Stomach (tissue), 9 donors: ENCODE measurements around the gene FFAR1. TPM values are rescaled to one million over a fixed set of nuclear protein-coding genes. Genes with fewer than 3 reads are reported as not detected.

Experiments used
- DNase-seq, 2 donors: peaks; one replicate each; pipeline versions ENCODE4 v3.0.0 to v3.0.0-alpha.2; 2013 to 2019
- H3K27ac ChIP-seq, 5 donors: fragments of 200-600 bp in 4 of 5; sonication (generic) in 4 of 5; one replicate each; pipeline ENCODE4 v1.5.1; 2013 to 2019; ENCODE audit warnings: mild to moderate bottlenecking in 1 of 5, moderate library complexity in 1 of 5
- H3K27me3 ChIP-seq, 3 donors: fragments of 200-600 bp; sonication (generic); one replicate each; pipeline ENCODE4 v1.5.1; 2017 to 2019; ENCODE audit warnings: mixed run types in 1 of 3
- H3K36me3 ChIP-seq, 4 donors: fragments of 200-600 bp; sonication (generic); 1 replicate in 3 of 4; 2 replicates in 1 of 4; pipeline ENCODE4 v1.5.1; 2016 to 2019
- H3K4me1 ChIP-seq, 4 donors: fragments of 200-600 bp; sonication (generic); one replicate each; pipeline ENCODE4 v1.5.1; 2016 to 2019
- H3K4me3 ChIP-seq, 4 donors: fragments of 200-600 bp; sonication (generic) in 3 of 4; one replicate each; pipeline ENCODE4 v1.5.1; 2016 to 2019; ENCODE audit warnings: mild to moderate bottlenecking in 1 of 4
- H3K9me3 ChIP-seq, 4 donors: fragments of 200-600 bp; sonication (generic); one replicate each; pipeline ENCODE4 v1.5.1; 2016 to 2019
- EP300 ChIP-seq: sonication (generic); formaldehyde crosslinking; IDR thresholded peaks from one replicate; pipeline ENCODE4 v1.6.1; 2017; ENCODE audit warnings: antibody characterized with exemption
- POLR2A ChIP-seq, 4 donors: fragments of 450-650 bp; IDR thresholded peaks; one replicate each; pipeline ENCODE4 v1.6.1; 2016; ENCODE audit warnings: antibody characterized with exemption in 4 of 4, control low read depth in 2 of 4, mild to moderate bottlenecking in 1 of 4, moderate library complexity in 1 of 4
- POLR2AphosphoS5 ChIP-seq, 3 donors: sonication (generic); formaldehyde crosslinking; IDR thresholded peaks; one replicate each; pipeline ENCODE4 v1.6.1; 2016; ENCODE audit warnings: antibody characterized with exemption in 3 of 3
- WGBS, 5 donors: extraction: QIAGEN DNeasy Blood & Tissue Kit in 3 of 5; methylation state at CpG; one replicate each; pipeline versions ENCODE4 v1.1.5 to v1.1.7; 2013 to 2018; 5-methylcytosine and 5-hydroxymethylcytosine counted together
- intact Hi-C: fragments of 100-400 bp; cut with DNase I; formaldehyde crosslinking; loops from one replicate; pipeline ENCODE4 v1.15.1; 2023; ENCODE audit warnings: low total_unique reads
- polyA plus RNA-seq, 3 donors: library from polyadenylated mRNA; stranded (reverse); fragments of 200-250 nt; gene quantifications; one replicate each; pipeline ENCODE4 v1.2.3, GENCODE V29; 2013
- total RNA-seq, 5 donors: library from RNA; depleted of rRNA; stranded (reverse); fragments of >200 nt; gene quantifications; one replicate each; pipeline versions ENCODE4 v1.1.0 to v1.2.3, GENCODE V29; 2014 to 2016
- TF ChIP-seq, protein P1 (sequence below), 7 experiments: fragments of 450-650 bp in 4 of 7; fragments of 200-600 bp in 3 of 7; sonication (generic) in 3 of 7; IDR thresholded peaks; one replicate each; pipeline ENCODE4 v1.5.1; 2016 to 2019; ENCODE audit warnings: antibody characterized with exemption in 7 of 7, control low read depth in 2 of 7, mild to moderate bottlenecking in 1 of 7
- donor health status: healthy with polysubstance abuse.
- donor health status: Bipolar disorder and iron deficiency.
- donor health status: healthy.

FFAR1 gene
- total and polyA plus RNA-seq, 8 donors: 0.18 TPM; not detected in 7

DNA sequence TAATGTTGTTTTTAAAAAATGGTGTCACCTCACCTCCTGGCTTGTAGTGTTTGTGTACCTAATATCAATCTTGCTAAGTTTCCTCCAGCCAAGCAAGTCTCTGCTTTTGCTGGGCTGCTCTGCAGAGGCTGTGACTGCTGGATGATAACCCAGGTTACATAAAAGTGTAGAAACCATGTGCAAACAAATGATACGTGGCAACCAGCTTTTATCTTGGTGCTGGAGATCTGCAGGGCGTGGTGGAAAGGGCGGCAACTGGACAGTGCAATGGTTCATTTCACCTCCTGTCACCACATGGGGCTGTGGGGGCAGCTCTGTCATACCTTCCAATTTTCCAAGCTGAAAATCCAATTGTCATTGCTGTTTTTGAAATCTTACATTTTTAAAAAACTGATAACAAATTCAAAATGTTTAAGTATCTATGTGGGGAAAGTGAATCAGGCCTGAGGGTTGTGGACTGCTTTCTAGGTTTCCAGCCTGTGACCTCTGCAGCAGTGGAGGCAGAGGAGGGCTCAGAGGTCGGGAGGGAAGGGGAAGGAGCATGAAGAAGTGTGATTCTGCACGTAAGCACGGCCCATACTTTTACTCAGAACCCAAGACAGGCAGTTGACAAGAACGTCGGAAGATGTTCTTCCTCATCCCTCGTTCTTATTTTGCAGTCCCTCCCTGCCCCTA, 32.9 kb downstream of the FFAR1 start:
- Histone ChIP-seq H3K4me3 (no peak overlapping the region), H3K4me1 (peaks cover 0 to 16% (median 11%) of the 10 kb centered on the region in 4 donors), H3K9me3 (peaks cover 0 to 5% (median 0%) of the 10 kb centered on the region in 4 donors), H3K36me3 (no peaks in the 10 kb centered on the region), H3K27ac (no peak overlapping the region), H3K27me3 (no peaks in the 10 kb centered on the region)
- TF ChIP-seq EP300 (no peak), POLR2AphosphoS5 (IDR thresholded peaks at IDR 0.05) (peak in 1 of 3 donors; percentile 26)
- TF ChIP-seq, protein P1, sequence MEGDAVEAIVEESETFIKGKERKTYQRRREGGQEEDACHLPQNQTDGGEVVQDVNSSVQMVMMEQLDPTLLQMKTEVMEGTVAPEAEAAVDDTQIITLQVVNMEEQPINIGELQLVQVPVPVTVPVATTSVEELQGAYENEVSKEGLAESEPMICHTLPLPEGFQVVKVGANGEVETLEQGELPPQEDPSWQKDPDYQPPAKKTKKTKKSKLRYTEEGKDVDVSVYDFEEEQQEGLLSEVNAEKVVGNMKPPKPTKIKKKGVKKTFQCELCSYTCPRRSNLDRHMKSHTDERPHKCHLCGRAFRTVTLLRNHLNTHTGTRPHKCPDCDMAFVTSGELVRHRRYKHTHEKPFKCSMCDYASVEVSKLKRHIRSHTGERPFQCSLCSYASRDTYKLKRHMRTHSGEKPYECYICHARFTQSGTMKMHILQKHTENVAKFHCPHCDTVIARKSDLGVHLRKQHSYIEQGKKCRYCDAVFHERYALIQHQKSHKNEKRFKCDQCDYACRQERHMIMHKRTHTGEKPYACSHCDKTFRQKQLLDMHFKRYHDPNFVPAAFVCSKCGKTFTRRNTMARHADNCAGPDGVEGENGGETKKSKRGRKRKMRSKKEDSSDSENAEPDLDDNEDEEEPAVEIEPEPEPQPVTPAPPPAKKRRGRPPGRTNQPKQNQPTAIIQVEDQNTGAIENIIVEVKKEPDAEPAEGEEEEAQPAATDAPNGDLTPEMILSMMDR (IDR thresholded peaks at IDR 0.05): no peak
- 48 to 61% (median 57%) methylated on average over 9 of the region's 9 CpGs for WGBS, 5 donors
- intact Hi-C loops: no loop called here
- peak; percentile 35 to 81 for DNase-seq

DNA sequence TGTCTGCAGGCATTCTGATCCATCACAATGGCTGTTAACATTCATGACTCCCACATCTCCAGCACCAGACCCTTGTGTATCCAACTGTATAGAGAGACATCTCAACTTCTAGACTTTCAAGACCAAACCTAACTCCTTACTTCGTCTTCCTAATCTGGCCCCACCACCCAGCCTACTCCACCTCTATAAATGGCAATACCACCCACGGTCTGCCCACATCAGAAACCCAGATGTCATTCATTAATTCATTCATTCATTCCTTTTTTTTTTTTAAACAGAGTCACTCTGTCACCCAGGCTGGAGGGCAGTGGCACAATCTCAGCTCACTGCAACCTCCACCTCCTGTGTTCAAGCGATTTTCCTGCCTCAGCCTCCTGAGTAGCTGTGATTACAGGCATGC, 33.6 kb downstream of the FFAR1 start:
- H3K36me3 ChIP-seq: no peaks in the 10 kb centered on the region
- H3K4me1 ChIP-seq: peaks cover 0 to 16% (median 11%) of the 10 kb centered on the region in 4 donors
- no peaks in the 10 kb centered on the region for H3K27me3 ChIP-seq
- H3K4me3 ChIP-seq: no peak overlapping the region
- WGBS, 5 donors: 58 to 84% (median 80%) methylated on average over 3 of the region's 3 CpGs
- TF ChIP-seq, protein P1 (IDR thresholded peaks at IDR 0.05): no peak
- no peak for TF ChIP-seq EP300
- no peak for TF ChIP-seq POLR2A (IDR thresholded peaks at IDR 0.05)
- TF ChIP-seq POLR2AphosphoS5 (IDR thresholded peaks at IDR 0.05): no peak
- H3K27ac ChIP-seq: no peak overlapping the region
- H3K9me3 ChIP-seq: peaks cover 0 to 12% (median 0%) of the 10 kb centered on the region in 4 donors
- intact Hi-C loops: no loop called here
- DNase-seq: no peak

DNA sequence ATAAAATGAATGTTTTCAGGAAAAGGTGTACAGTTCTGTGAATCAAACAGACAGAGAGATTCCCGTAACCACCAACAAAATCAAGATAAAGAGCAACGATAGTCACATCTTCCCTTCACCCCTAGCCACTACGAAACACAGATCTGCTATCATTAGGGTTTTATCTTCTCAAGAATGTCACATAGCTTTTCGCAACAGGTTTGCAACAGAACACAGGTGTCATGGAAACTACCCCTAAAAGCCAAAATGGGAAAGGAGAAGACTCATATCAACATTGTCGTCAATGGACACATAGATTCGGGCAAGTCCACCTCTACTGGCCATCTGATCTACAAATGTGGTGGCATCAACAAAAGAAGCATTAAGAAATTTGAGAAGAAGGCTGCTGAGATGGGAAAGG, 34.2 kb downstream of the FFAR1 start:
- H3K27me3 ChIP-seq: no peaks in the 10 kb centered on the region
- peaks cover 0 to 16% (median 11%) of the 10 kb centered on the region in 4 donors for H3K4me1 ChIP-seq
- no peak for DNase-seq
- WGBS, 5 donors: 87 to 94% (median 91%) methylated on average over 6 of the region's 6 CpGs
- no peaks in the 10 kb centered on the region for H3K36me3 ChIP-seq
- peaks cover 0 to 14% (median 0%) of the 10 kb centered on the region in 4 donors for H3K9me3 ChIP-seq
- H3K4me3 ChIP-seq: no peak overlapping the region
- intact Hi-C loops: no loop called here
- TF ChIP-seq POLR2A (IDR thresholded peaks at IDR 0.05) (no peak), EP300 (no peak), POLR2AphosphoS5 (IDR thresholded peaks at IDR 0.05) (no peak)
- TF ChIP-seq, protein P1 (IDR thresholded peaks at IDR 0.05): no peak
- H3K27ac ChIP-seq: no peak overlapping the region

DNA sequence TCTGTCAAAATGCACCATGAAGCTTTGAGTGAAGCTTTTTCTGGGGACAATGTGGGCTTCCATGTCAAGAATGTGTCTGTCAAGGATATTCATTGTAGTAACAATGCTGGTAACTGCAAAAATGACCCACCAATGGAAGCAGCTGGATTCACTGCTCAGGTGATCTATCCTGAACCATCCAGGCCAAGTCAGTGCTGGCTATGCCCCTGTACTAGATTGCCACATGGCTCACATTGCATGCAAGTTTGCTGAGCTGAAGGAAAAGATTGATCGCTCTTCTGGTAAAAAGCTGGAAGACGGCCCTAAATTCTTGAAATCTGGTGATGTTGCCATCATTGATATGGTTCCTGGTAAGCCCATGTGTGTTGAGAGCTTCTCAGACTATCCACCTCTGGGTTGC, 35.8 kb downstream of the FFAR1 start:
- Histone ChIP-seq H3K36me3 (no peaks in the 10 kb centered on the region), H3K4me1 (peaks cover 0 to 16% (median 11%) of the 10 kb centered on the region in 4 donors), H3K27me3 (no peaks in the 10 kb centered on the region), H3K4me3 (no peak overlapping the region), H3K9me3 (peaks cover 0 to 14% (median 0%) of the 10 kb centered on the region in 4 donors), H3K27ac (no peak overlapping the region)
- WGBS, 5 donors: 88 to 100% (median 94%) methylated on average over 2 of the region's 2 CpGs
- no peak for TF ChIP-seq POLR2A (IDR thresholded peaks at IDR 0.05)
- TF ChIP-seq, protein P1 (IDR thresholded peaks at IDR 0.05): no peak
- TF ChIP-seq POLR2AphosphoS5 (IDR thresholded peaks at IDR 0.05): no peak
- no peak for TF ChIP-seq EP300
- intact Hi-C loops: no loop called here
- DNase-seq: no peak
